WTC11 (cell line): Measurements from ENCODE around the gene MIA. TPM values are rescaled to one million over a fixed set of nuclear protein-coding genes. Genes with fewer than 3 reads are reported as not detected.

Source experiments
- ATAC-seq: fragments of 200-7000 bp; cut with Tn5 transposase; 2 replicates; pipeline ENCODE4 v1.10.0; 2021; ENCODE audit warnings: mild to moderate bottlenecking, moderate library complexity
- CTCF ChIA-PET: fragments of 300-600 bp; sonication (Branson Sonifier 250); formaldehyde crosslinking; loops from one replicate; lab custom pipeline; 2021; ENCODE audit warnings: antibody characterized with exemption; lab: Charles Lee
- POLR2A ChIA-PET: fragments of 350-600 bp; sonication (Branson Sonifier 250); formaldehyde crosslinking; loops from one replicate; lab custom pipeline; 2021; ENCODE audit warnings: antibody characterized with exemption; lab: Charles Lee
- DNase-seq: peaks from one replicate; pipeline ENCODE4 v3.0.0; 2021; ENCODE audit warnings: low spot score
- H3K27ac Mint-ChIP-seq: 2 replicates; pipeline ENCODE4 v1.8.0; 2021; ENCODE audit warnings: mixed read lengths
- H3K27me3 Mint-ChIP-seq: 2 replicates; pipeline ENCODE4 v1.8.0; 2021; ENCODE audit warnings: low read depth, mild to moderate bottlenecking, moderate library complexity, mixed read lengths
- H3K36me3 Mint-ChIP-seq: 2 replicates; pipeline ENCODE4 v1.8.0; 2021; ENCODE audit warnings: mixed read lengths
- H3K4me1 Mint-ChIP-seq: 2 replicates; pipeline ENCODE4 v1.8.0; 2022; ENCODE audit warnings: mixed read lengths
- H3K4me3 Mint-ChIP-seq: 2 replicates; pipeline ENCODE4 v1.8.0; 2021; ENCODE audit warnings: mild to moderate bottlenecking, moderate library complexity, mixed read lengths
- H3K9me3 Mint-ChIP-seq: 2 replicates; pipeline ENCODE4 v1.8.0; 2021; ENCODE audit warnings: mixed read lengths
- CREM ChIP-seq: sonication (generic); formaldehyde crosslinking; IDR thresholded peaks from 2 replicates; pipeline ENCODE4 v1.8.1; 2022; ENCODE audit warnings: mild to moderate bottlenecking, missing genetic modification reagents, moderate library complexity
- ELF4 ChIP-seq: sonication (generic); formaldehyde crosslinking; IDR thresholded peaks from 2 replicates; pipeline ENCODE4 v1.8.1; 2022; ENCODE audit warnings: low read depth, mild to moderate bottlenecking, moderate library complexity, missing genetic modification reagents
- FOXJ3 ChIP-seq: sonication (generic); formaldehyde crosslinking; IDR thresholded peaks from 2 replicates; pipeline ENCODE4 v1.9.0; 2021; ENCODE audit warnings: missing genetic modification reagents, mild to moderate bottlenecking, borderline replicate concordance
- FOXK1 ChIP-seq: sonication (generic); formaldehyde crosslinking; IDR thresholded peaks from 2 replicates; pipeline ENCODE4 v1.8.0; 2022; ENCODE audit warnings: mild to moderate bottlenecking, moderate library complexity, missing genetic modification reagents
- FOXP1 ChIP-seq: sonication (generic); formaldehyde crosslinking; IDR thresholded peaks from 2 replicates; pipeline ENCODE4 v1.8.0; 2022; ENCODE audit warnings: missing genetic modification reagents, mild to moderate bottlenecking, moderate library complexity, borderline replicate concordance
- GABPB1 ChIP-seq: sonication (generic); formaldehyde crosslinking; IDR thresholded peaks from 2 replicates; pipeline ENCODE4 v1.8.1; 2023; ENCODE audit warnings: mild to moderate bottlenecking, missing genetic modification reagents
- HMGA2 ChIP-seq: fragments of 250-450 bp; sonication (Bioruptor Pico); IDR thresholded peaks from 2 replicates; pipeline ENCODE4 v1.4.0; 2021; ENCODE audit warnings: mild to moderate bottlenecking, moderate library complexity
- IRF2 ChIP-seq: sonication (generic); formaldehyde crosslinking; IDR thresholded peaks from 2 replicates; pipeline ENCODE4 v1.8.0; 2022; ENCODE audit warnings: low read depth, missing genetic modification reagents, borderline replicate concordance
- MYBL2 ChIP-seq: sonication (generic); formaldehyde crosslinking; IDR thresholded peaks from 2 replicates; pipeline ENCODE4 v1.8.1; 2023; ENCODE audit warnings: mild to moderate bottlenecking, moderate library complexity, missing genetic modification reagents
- NR1H2 ChIP-seq: sonication (generic); formaldehyde crosslinking; IDR thresholded peaks from 2 replicates; pipeline ENCODE4 v1.9.0; 2021; ENCODE audit warnings: mild to moderate bottlenecking, moderate library complexity, missing genetic modification reagents
- OVOL2 ChIP-seq: fragments of 250-450 bp; sonication (Bioruptor Pico); IDR thresholded peaks from 2 replicates; pipeline ENCODE4 v1.9.0; 2021; ENCODE audit warnings: mild to moderate bottlenecking, borderline replicate concordance
- RELA ChIP-seq: sonication (generic); formaldehyde crosslinking; IDR thresholded peaks from 2 replicates; pipeline ENCODE4 v1.8.1; 2022; ENCODE audit warnings: missing genetic modification reagents, mild to moderate bottlenecking, borderline replicate concordance
- SOX15 ChIP-seq: fragments of 250-450 bp; sonication (Bioruptor Pico); IDR thresholded peaks from 2 replicates; pipeline ENCODE4 v1.9.0; 2021; ENCODE audit warnings: mild to moderate bottlenecking
- total RNA-seq: library from RNA; stranded (reverse); gene quantifications from 3 replicates; pipeline ENCODE4 v1.2.3, GENCODE V29; 2021
- TF ChIP-seq, protein P1 (sequence below): fragments of 250-450 bp; sonication (Bioruptor Pico); IDR thresholded peaks from 2 replicates; pipeline ENCODE4 v1.8.0; 2021; ENCODE audit warnings: mild to moderate bottlenecking
- TF ChIP-seq, protein P2 (sequence below): fragments of 250-450 bp; sonication (Bioruptor Pico); IDR thresholded peaks from 2 replicates; pipeline ENCODE4 v1.9.0; 2021; ENCODE audit warnings: mild to moderate bottlenecking
- TF ChIP-seq, protein P3 (sequence below): sonication (generic); formaldehyde crosslinking; IDR thresholded peaks from 2 replicates; pipeline ENCODE4 v1.8.1; 2023; ENCODE audit warnings: mild to moderate bottlenecking, missing genetic modification reagents
- TF ChIP-seq, protein P4 (sequence below): sonication (generic); formaldehyde crosslinking; IDR thresholded peaks from 2 replicates; pipeline ENCODE4 v1.8.1; 2022; ENCODE audit warnings: missing genetic modification reagents, borderline replicate concordance
- TF ChIP-seq, protein P5 (sequence below): sonication (generic); formaldehyde crosslinking; IDR thresholded peaks from 2 replicates; pipeline ENCODE4 v1.8.1; 2022; ENCODE audit warnings: mild to moderate bottlenecking, missing genetic modification reagents, moderate library complexity, borderline replicate concordance
- TF ChIP-seq, protein P6 (sequence below): sonication (generic); formaldehyde crosslinking; conservative IDR thresholded peaks from 2 replicates; pipeline ENCODE4 v1.8.1; 2023; ENCODE audit warnings: mild to moderate bottlenecking, low read depth, missing genetic modification reagents, moderate library complexity
- TF ChIP-seq, protein P7 (sequence below): sonication (generic); formaldehyde crosslinking; IDR thresholded peaks from 2 replicates; pipeline ENCODE4 v1.8.0; 2022; ENCODE audit warnings: mild to moderate bottlenecking, missing genetic modification reagents
- TF ChIP-seq, protein P8 (sequence below): sonication (generic); formaldehyde crosslinking; IDR thresholded peaks from 2 replicates; pipeline ENCODE4 v1.8.1; 2023; ENCODE audit warnings: mild to moderate bottlenecking, moderate library complexity, missing genetic modification reagents

MIA gene
- total RNA-seq, 1 experiment from 2014 or later, result not detected

DNA sequence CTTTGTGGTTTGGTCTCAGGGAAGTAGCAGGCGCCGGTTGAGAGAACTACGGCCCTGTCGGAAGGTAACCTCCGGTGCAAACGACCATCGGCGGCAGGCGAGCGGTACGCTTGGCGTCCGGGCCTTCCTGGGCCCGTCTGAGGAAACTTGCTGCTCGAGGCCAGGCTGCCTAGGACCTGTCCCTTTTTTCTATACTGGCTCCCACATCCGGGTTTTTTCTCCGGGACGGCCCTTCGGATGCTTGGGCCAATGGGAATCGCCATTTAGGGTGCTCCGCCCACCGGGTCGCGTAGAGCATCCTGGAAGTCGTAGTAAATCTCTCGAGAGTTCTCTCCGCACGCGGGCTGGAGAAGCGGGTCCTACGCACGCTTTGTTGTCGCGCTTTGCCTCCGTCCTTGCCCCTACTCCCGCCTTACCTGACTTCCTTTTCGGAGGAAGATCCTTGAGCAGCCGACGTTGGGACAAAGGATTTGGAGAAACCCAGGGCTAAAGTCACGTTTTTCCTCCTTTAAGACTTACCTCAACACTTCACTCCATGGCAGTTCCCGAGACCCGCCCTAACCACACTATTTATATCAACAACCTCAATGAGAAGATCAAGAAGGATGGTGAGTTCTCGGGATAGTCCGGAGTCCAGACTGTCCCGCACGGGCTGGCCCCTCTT lies 24.3 kb upstream of the MIA start, which contains the start of gene SNRPA:
Gene SNRPA, plus strand, starts transcription at position 330 of the 664 bp plus-strand sequence. Its CDS starts 206 bp downstream, at position 536.
- no peaks in the 10 kb centered on the region for H3K27me3 Mint-ChIP-seq
- H3K27ac Mint-ChIP-seq, result peak within 1 kb of the TSS; percentile 100
- peak; percentile 97 for DNase-seq
- ChIA-PET CTCF (interaction anchor here (0.5 to 2.5 kb wide), 13 partner anchors 27 to 511 kb away, joined by 3 to 13 read pairs (median 5); partner anchors contain the start of genes COQ8B, EGLN2, ITPKC and RAB4B), POLR2A (interaction anchor here (0.6 to 2.5 kb wide), 11 partner anchors 9 to 512 kb away, joined by 3 to 34 read pairs (median 4); partner anchors contain the start of genes COQ8B, EGLN2, ITPKC and NUMBL)
- peak within 1 kb of the TSS; percentile 99 for H3K4me3 Mint-ChIP-seq
- H3K4me1 Mint-ChIP-seq, result peaks cover 38% of the 10 kb centered on the region
- ATAC-seq, result peak; percentile 74
- no peaks in the 10 kb centered on the region for H3K9me3 Mint-ChIP-seq
- H3K36me3 Mint-ChIP-seq, result peaks cover 37% of the 10 kb centered on the region
- TF ChIP-seq, protein P1, sequence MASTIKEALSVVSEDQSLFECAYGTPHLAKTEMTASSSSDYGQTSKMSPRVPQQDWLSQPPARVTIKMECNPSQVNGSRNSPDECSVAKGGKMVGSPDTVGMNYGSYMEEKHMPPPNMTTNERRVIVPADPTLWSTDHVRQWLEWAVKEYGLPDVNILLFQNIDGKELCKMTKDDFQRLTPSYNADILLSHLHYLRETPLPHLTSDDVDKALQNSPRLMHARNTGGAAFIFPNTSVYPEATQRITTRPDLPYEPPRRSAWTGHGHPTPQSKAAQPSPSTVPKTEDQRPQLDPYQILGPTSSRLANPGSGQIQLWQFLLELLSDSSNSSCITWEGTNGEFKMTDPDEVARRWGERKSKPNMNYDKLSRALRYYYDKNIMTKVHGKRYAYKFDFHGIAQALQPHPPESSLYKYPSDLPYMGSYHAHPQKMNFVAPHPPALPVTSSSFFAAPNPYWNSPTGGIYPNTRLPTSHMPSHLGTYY (CRISPR knock-in tag), result no peak
- no peak for TF ChIP-seq ELF4 (CRISPR knock-in tag)
- TF ChIP-seq, protein P2, sequence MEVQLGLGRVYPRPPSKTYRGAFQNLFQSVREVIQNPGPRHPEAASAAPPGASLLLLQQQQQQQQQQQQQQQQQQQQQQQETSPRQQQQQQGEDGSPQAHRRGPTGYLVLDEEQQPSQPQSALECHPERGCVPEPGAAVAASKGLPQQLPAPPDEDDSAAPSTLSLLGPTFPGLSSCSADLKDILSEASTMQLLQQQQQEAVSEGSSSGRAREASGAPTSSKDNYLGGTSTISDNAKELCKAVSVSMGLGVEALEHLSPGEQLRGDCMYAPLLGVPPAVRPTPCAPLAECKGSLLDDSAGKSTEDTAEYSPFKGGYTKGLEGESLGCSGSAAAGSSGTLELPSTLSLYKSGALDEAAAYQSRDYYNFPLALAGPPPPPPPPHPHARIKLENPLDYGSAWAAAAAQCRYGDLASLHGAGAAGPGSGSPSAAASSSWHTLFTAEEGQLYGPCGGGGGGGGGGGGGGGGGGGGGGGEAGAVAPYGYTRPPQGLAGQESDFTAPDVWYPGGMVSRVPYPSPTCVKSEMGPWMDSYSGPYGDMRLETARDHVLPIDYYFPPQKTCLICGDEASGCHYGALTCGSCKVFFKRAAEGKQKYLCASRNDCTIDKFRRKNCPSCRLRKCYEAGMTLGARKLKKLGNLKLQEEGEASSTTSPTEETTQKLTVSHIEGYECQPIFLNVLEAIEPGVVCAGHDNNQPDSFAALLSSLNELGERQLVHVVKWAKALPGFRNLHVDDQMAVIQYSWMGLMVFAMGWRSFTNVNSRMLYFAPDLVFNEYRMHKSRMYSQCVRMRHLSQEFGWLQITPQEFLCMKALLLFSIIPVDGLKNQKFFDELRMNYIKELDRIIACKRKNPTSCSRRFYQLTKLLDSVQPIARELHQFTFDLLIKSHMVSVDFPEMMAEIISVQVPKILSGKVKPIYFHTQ, result no peak
- TF ChIP-seq, protein P3, sequence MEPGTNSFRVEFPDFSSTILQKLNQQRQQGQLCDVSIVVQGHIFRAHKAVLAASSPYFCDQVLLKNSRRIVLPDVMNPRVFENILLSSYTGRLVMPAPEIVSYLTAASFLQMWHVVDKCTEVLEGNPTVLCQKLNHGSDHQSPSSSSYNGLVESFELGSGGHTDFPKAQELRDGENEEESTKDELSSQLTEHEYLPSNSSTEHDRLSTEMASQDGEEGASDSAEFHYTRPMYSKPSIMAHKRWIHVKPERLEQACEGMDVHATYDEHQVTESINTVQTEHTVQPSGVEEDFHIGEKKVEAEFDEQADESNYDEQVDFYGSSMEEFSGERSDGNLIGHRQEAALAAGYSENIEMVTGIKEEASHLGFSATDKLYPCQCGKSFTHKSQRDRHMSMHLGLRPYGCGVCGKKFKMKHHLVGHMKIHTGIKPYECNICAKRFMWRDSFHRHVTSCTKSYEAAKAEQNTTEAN, result no peak
- TF ChIP-seq OVOL2 (CRISPR knock-in tag), result no peak
- peak; percentile 62; the same call in 1 of the 2 replicates for TF ChIP-seq FOXK1 (CRISPR knock-in tag)
- no peak for TF ChIP-seq NR1H2 (CRISPR knock-in tag)
- no peak for TF ChIP-seq IRF2 (CRISPR knock-in tag)
- TF ChIP-seq SOX15 (CRISPR knock-in tag), result no peak
- no peak; the same call in 1 of the 2 replicates for TF ChIP-seq GABPB1 (CRISPR knock-in tag)
- TF ChIP-seq, protein P4, sequence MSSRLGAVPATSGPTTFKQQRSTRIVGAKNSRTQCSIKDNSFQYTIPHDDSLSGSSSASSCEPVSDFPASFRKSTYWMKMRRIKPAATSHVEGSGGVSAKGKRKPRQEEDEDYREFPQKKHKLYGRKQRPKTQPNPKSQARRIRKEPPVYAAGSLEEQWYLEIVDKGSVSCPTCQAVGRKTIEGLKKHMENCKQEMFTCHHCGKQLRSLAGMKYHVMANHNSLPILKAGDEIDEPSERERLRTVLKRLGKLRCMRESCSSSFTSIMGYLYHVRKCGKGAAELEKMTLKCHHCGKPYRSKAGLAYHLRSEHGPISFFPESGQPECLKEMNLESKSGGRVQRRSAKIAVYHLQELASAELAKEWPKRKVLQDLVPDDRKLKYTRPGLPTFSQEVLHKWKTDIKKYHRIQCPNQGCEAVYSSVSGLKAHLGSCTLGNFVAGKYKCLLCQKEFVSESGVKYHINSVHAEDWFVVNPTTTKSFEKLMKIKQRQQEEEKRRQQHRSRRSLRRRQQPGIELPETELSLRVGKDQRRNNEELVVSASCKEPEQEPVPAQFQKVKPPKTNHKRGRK (CRISPR knock-in tag), result no peak
- no peak for TF ChIP-seq FOXP1
- TF ChIP-seq HMGA2 (CRISPR knock-in tag), result no peak
- TF ChIP-seq CREM (CRISPR knock-in tag), result no peak
- TF ChIP-seq, protein P5, sequence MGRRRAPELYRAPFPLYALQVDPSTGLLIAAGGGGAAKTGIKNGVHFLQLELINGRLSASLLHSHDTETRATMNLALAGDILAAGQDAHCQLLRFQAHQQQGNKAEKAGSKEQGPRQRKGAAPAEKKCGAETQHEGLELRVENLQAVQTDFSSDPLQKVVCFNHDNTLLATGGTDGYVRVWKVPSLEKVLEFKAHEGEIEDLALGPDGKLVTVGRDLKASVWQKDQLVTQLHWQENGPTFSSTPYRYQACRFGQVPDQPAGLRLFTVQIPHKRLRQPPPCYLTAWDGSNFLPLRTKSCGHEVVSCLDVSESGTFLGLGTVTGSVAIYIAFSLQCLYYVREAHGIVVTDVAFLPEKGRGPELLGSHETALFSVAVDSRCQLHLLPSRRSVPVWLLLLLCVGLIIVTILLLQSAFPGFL (CRISPR knock-in tag), result no peak
- no peak for TF ChIP-seq MYBL2
- TF ChIP-seq, protein P6, sequence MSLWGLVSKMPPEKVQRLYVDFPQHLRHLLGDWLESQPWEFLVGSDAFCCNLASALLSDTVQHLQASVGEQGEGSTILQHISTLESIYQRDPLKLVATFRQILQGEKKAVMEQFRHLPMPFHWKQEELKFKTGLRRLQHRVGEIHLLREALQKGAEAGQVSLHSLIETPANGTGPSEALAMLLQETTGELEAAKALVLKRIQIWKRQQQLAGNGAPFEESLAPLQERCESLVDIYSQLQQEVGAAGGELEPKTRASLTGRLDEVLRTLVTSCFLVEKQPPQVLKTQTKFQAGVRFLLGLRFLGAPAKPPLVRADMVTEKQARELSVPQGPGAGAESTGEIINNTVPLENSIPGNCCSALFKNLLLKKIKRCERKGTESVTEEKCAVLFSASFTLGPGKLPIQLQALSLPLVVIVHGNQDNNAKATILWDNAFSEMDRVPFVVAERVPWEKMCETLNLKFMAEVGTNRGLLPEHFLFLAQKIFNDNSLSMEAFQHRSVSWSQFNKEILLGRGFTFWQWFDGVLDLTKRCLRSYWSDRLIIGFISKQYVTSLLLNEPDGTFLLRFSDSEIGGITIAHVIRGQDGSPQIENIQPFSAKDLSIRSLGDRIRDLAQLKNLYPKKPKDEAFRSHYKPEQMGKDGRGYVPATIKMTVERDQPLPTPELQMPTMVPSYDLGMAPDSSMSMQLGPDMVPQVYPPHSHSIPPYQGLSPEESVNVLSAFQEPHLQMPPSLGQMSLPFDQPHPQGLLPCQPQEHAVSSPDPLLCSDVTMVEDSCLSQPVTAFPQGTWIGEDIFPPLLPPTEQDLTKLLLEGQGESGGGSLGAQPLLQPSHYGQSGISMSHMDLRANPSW (CRISPR knock-in tag), result no peak
- TF ChIP-seq FOXJ3, result no peak
- TF ChIP-seq RELA, result no peak
- TF ChIP-seq, protein P7, sequence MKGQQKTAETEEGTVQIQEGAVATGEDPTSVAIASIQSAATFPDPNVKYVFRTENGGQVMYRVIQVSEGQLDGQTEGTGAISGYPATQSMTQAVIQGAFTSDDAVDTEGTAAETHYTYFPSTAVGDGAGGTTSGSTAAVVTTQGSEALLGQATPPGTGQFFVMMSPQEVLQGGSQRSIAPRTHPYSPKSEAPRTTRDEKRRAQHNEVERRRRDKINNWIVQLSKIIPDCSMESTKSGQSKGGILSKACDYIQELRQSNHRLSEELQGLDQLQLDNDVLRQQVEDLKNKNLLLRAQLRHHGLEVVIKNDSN, result no peak; the same call in 1 of the 2 replicates
- TF ChIP-seq, protein P8, sequence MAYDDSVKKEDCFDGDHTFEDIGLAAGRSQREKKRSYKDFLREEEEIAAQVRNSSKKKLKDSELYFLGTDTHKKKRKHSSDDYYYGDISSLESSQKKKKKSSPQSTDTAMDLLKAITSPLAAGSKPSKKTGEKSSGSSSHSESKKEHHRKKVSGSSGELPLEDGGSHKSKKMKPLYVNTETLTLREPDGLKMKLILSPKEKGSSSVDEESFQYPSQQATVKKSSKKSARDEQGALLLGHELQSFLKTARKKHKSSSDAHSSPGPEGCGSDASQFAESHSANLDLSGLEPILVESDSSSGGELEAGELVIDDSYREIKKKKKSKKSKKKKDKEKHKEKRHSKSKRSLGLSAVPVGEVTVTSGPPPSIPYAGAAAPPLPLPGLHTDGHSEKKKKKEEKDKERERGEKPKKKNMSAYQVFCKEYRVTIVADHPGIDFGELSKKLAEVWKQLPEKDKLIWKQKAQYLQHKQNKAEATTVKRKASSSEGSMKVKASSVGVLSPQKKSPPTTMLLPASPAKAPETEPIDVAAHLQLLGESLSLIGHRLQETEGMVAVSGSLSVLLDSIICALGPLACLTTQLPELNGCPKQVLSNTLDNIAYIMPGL (CRISPR knock-in tag), result 0 out of 2 replicates have a peak, but pooled peaks have one; percentile 18
